LNCaP clone FGC (cell line): ENCODE results near the gene AMN.

Source experiments
- DNase-seq: peaks from one replicate; pipeline ENCODE4 v3.0.0-alpha.2; 2011; ENCODE audit warnings: low read depth
- H3K4me3 ChIP-seq: 2 replicates; pipeline ENCODE4 v1.5.1; 2011; ENCODE audit warnings: mild to moderate bottlenecking, low read depth, low read length, control low read depth
- CTCF ChIP-seq: IDR thresholded peaks from 2 replicates; pipeline ENCODE4 v1.5.1; 2012; ENCODE audit warnings: mild to moderate bottlenecking; ENCODE audit not compliant: control insufficient read depth, insufficient read depth; ENCODE audit errors: extremely low read depth

The AMN gene

GRCh38 chr14:102968306-102968705, 45.8 kb downstream of the AMN start:
- TF ChIP-seq CTCF = no peak
- no peak overlapping the region for H3K4me3 ChIP-seq
- DNase-seq = no peak

GRCh38 chr14:102969060-102969791, 46.8 kb downstream of the AMN start:
- H3K4me3 ChIP-seq = no peak overlapping the region
- DNase-seq = no peak
- TF ChIP-seq CTCF = no peak

GRCh38 chr14:102969901-102970300, 47.4 kb downstream of the AMN start:
- DNase-seq = no peak
- TF ChIP-seq CTCF = no peak
- no peak overlapping the region for H3K4me3 ChIP-seq

GRCh38 chr14:102970496-102970895, 48.0 kb downstream of the AMN start:
- H3K4me3 ChIP-seq = no peak overlapping the region
- DNase-seq = no peak
- no peak for TF ChIP-seq CTCF

- H3K4me3 ChIP-seq = no peak overlapping the region
- DNase-seq = no peak
- no peak for TF ChIP-seq CTCF
Observed at GRCh38 chr14:102971314-102971713, 48.9 kb downstream of the AMN start.

GRCh38 chr14:102971836-102972606, 49.6 kb downstream of the AMN start:
- no peak for DNase-seq
- no peak overlapping the region for H3K4me3 ChIP-seq
- no peak for TF ChIP-seq CTCF
